Heart left ventricle (tissue), 16 donors: ENCODE results near the gene UPK2. TPM values are rescaled to one million over a fixed set of nuclear protein-coding genes. Genes with fewer than 3 reads are reported as not detected.

ENCODE experiments used
- ATAC-seq, 4 donors: fragments of 200-7000 bp; cut with Tn5 transposase; one replicate each; pipeline ENCODE4 v1.9.1; 2020 to 2022; ENCODE audit warnings: moderate library complexity in 4 of 4, mild to moderate bottlenecking in 3 of 4, moderate number of reproducible peaks in 1 of 4
- DNase-seq, 5 donors: peaks; one replicate each; pipeline ENCODE4 v3.0.0-alpha.2; 2020
- H3K27ac ChIP-seq, 12 donors: fragments of 200-600 bp; sonication (generic) in 4 of 12; one replicate each; pipeline versions ENCODE4 v1.5.0 to v1.8.0; 2016 to 2022; ENCODE audit warnings: mild to moderate bottlenecking in 2 of 12
- H3K27me3 ChIP-seq, 9 donors: fragments of 200-600 bp; sonication (generic) in 2 of 9; one replicate each; pipeline versions ENCODE4 v1.5.1 to v1.8.0; 2016 to 2022; ENCODE audit warnings: mild to moderate bottlenecking in 3 of 9
- H3K36me3 ChIP-seq, 9 donors: fragments of 200-600 bp; sonication (generic) in 2 of 9; one replicate each; pipeline versions ENCODE4 v1.5.0 to v1.8.0; 2018 to 2022; ENCODE audit warnings: mild to moderate bottlenecking in 2 of 9
- H3K4me1 ChIP-seq, 12 donors: fragments of 200-600 bp; sonication (generic) in 4 of 12; one replicate each; pipeline versions ENCODE4 v1.5.0 to v1.8.0; 2016 to 2022; ENCODE audit warnings: mild to moderate bottlenecking in 3 of 12
- H3K4me3 ChIP-seq, 12 donors: fragments of 200-600 bp; sonication (generic) in 4 of 12; one replicate each; pipeline versions ENCODE4 v1.5.0 to v1.8.0; 2017 to 2022; ENCODE audit warnings: mild to moderate bottlenecking in 9 of 12, moderate library complexity in 4 of 12
- H3K9me3 ChIP-seq, 12 donors: fragments of 200-600 bp; sonication (generic) in 4 of 12; one replicate each; pipeline versions ENCODE4 v1.5.0 to v1.8.0; 2016 to 2022; ENCODE audit warnings: mild to moderate bottlenecking in 1 of 12
- CTCF ChIP-seq, 12 donors: fragments of 200-600 bp; sonication (generic) in 4 of 12; IDR thresholded peaks; one replicate each; pipeline versions ENCODE4 v1.5.0 to v1.8.0; 2018 to 2022; ENCODE audit warnings: antibody characterized with exemption in 12 of 12, mild to moderate bottlenecking in 5 of 12
- POLR2A ChIP-seq, 2 donors: fragments of 450-650 bp; IDR thresholded peaks; one replicate each; pipeline ENCODE4 v1.6.1; 2017; ENCODE audit warnings: antibody characterized with exemption in 2 of 2, mild to moderate bottlenecking in 2 of 2, moderate library complexity in 2 of 2
- WGBS, 4 donors: extraction: QIAGEN DNeasy Blood & Tissue Kit in 2 of 4; methylation state at CpG; one replicate each; pipeline versions ENCODE4 v1.1.5 to v1.1.7; 2013 to 2018; 5-methylcytosine and 5-hydroxymethylcytosine counted together
- intact Hi-C, 10 donors: fragments of 100-400 bp; cut with DNase I; formaldehyde crosslinking; loops; one replicate each; pipeline versions ENCODE4 v1.11.1 to v1.14.2; 2022
- microRNA-seq, 4 donors: library from miRNA; unstranded; fragments of <30 nt; microRNA quantifications; one replicate each; pipeline versions ENCODE4 to v1.2.0, GENCODE V29; 2017 to 2020
- polyA plus RNA-seq, 2 donors: library from polyadenylated mRNA; stranded (reverse); fragments of 200-250 nt; gene quantifications; one replicate each; pipeline ENCODE4 v1.2.3, GENCODE V29; 2013
- total RNA-seq, 9 donors: library from RNA; depleted of rRNA in 2 of 9; stranded (reverse); fragments of >200 nt in 2 of 9; fragmentation: NEBNext Ultra II Directional in 3 of 9; extraction: Animal tissue kit (Norgen Biotek cat#: 25700) in 3 of 9; gene quantifications; one replicate each; pipeline versions ENCODE4 v1.1.0 to v1.2.4, GENCODE V29; 2016 to 2023
- donor health status: ischemic (EF 13 %, LVEDD 7.1; RV severe dilation, severe dysfunction).
- donor health status: healthy with polysubstance abuse.
- donor health status: DM: no; HTN: yes; CAD: no.
- donor health status: DM: no; HTN: no; CAD: no.
- donor health status: ischemic (EF 25% LVEDD 6.9; RV normal size, moderate dysfunction).
- donor health status: ischemic (EF 25% LVEDD 5.7; RV mildly dilated, moderate dysfunction).
- donor health status: healthy.
- donor health status: DM: yes; HTN: yes; CAD: no.
- donor health status: ischemic (EF 35%, LVEDD 5.7; RV mildly dilated, moderate dysfunction).
- donor health status: nonischemic (EF 11% LVEDD 7.7; RV severe dilation, severe dysfunction).
- donor health status: DM: yes; HTN: yes; CAD: no.
- donor health status: PGD.
- donor health status: ischemic (EF 29% LVEDD 5.4; RV normal size, mild dysfunction).
- donor health status: nonischemic (EF 23%, LVEDD 6.1; RV moderate dilation, normal function).

Gene UPK2
- total and polyA plus RNA-seq, 11 donors, result not detected

DNA sequence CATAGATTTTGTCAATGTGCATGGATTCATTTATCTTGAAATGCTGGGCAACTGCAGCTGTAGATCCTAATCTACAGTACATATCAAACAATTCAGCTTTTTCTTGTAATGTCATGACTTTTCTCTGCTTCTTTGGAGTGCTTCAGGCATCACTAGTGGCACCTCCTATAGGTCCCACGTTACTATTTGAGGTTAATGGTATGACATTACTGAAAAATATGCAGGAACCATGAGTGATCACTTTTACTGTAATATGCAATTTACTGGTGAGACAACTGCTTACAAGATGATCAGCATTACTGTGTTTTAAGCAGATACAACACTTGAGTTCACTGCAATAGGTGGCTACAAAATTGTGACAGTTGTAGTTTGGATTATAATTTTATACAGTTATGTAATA lies 44.8 kb downstream of the UPK2 start:
- Histone ChIP-seq H3K27ac (no peak overlapping the region), H3K9me3 (no peaks in the 10 kb centered on the region), H3K36me3 (peaks cover 0 to 70% (median 56%) of the 10 kb centered on the region in 9 donors), H3K4me3 (no peak overlapping the region), H3K27me3 (no peaks in the 10 kb centered on the region), H3K4me1 (peaks cover 0 to 23% (median 17%) of the 10 kb centered on the region in 12 donors)
- TF ChIP-seq POLR2A (IDR thresholded peaks at IDR 0.05), result no peak
- no peak for TF ChIP-seq CTCF (IDR thresholded peaks at IDR 0.05)
- ATAC-seq (no peak), DNase-seq (no peak)
- 58 to 70% (median 66%) methylated on average over 1 of the region's 1 CpG for WGBS, 4 donors
- intact Hi-C loops, result no loop called here

DNA sequence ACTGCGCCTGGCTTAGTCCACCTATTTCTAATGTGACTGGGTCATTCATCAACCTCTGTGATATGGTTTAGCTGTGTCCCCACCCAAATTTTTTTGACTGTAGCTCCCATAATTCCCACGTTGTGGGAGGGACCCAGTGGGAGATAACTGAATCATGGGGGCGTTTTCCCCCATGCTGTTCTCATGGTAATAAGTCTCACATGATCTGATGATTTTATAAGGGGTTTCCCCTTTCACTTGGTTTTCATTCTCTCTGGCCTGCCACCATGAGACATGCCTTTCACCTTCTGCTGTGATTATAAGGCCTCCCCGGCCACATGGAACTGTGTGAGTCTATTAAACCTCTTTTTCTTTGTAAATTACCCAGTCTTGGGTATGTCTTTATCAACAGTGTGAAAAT lies 50.6 kb downstream of the UPK2 start:
- H3K36me3 ChIP-seq, result peaks cover 0 to 97% (median 86%) of the 10 kb centered on the region in 9 donors
- H3K9me3 ChIP-seq, result no peaks in the 10 kb centered on the region
- intact Hi-C loops, result no loop called here
- no peak for DNase-seq
- 86 to 89% (median 86%) methylated on average over 4 of the region's 4 CpGs for WGBS, 4 donors
- no peaks in the 10 kb centered on the region for H3K27me3 ChIP-seq
- TF ChIP-seq CTCF (IDR thresholded peaks at IDR 0.05) (no peak), POLR2A (IDR thresholded peaks at IDR 0.05) (no peak)
- ATAC-seq, result no peak
- peaks cover 0 to 9% (median 0%) of the 10 kb centered on the region in 12 donors for H3K4me1 ChIP-seq
- H3K4me3 ChIP-seq, result no peak overlapping the region
- H3K27ac ChIP-seq, result no peak overlapping the region

Small RNAs within 50 kb of the gene (microRNA-seq; reads per million reads assigned to microRNA genes)
- gene MIR4492, result 0 to 0.41 (median 0) reads per million in 4 donors

Other genes with a start within 250 kb of the UPK2 start
- gene DDX6, start 165.1 kb upstream of the UPK2 start, total RNA-seq, result 100 to 1,000 TPM in 8 of 9 donors, 10 to 100 TPM in 1; 83.7 to 166 (median 114) TPM
- gene DDX6, start 165.1 kb upstream of the UPK2 start, polyA plus RNA-seq, result 10 to 100 TPM; 29.4 to 30.7 TPM
- under 1 TPM in 1 of 9 donors, not detected in 8; 0.11 TPM for gene CXCR5, start 72.4 kb upstream of the UPK2 start, total RNA-seq
- under 1 TPM; 0.25 to 0.27 TPM for gene CXCR5, start 72.4 kb upstream of the UPK2 start, polyA plus RNA-seq
- gene BCL9L, start 30.4 kb upstream of the UPK2 start, total RNA-seq, result 10 to 100 TPM; 33.4 to 80.3 (median 44.3) TPM
- gene BCL9L, start 30.4 kb upstream of the UPK2 start, polyA plus RNA-seq, result 100 to 1,000 TPM in 1 of 2 donors, 10 to 100 TPM in 1; 28.0 to 102 TPM
- gene FOXR1, start 15.5 kb downstream of the UPK2 start, total RNA-seq, result not detected
- gene FOXR1, start 15.5 kb downstream of the UPK2 start, polyA plus RNA-seq, result not detected
- 10 to 100 TPM in 6 of 9 donors, 1 to 10 TPM in 3; 7.9 to 15.8 (median 11.7) TPM for gene CENATAC, start 41.8 kb downstream of the UPK2 start, total RNA-seq
- gene CENATAC, start 41.8 kb downstream of the UPK2 start, polyA plus RNA-seq, result 10 to 100 TPM in 1 of 2 donors, 1 to 10 TPM in 1; 9.5 to 27.3 TPM
- 1,000 to 10,000 TPM in 2 of 9 donors, 100 to 1,000 TPM in 7; 719 to 1,307 (median 821) TPM for gene RPS25, start 62.0 kb downstream of the UPK2 start, total RNA-seq
- 1,000 to 10,000 TPM; 1,773 to 1,882 TPM for gene RPS25, start 62.0 kb downstream of the UPK2 start, polyA plus RNA-seq
- gene TRAPPC4, start 62.5 kb downstream of the UPK2 start, total RNA-seq, result 10 to 100 TPM; 31.9 to 57.1 (median 44.4) TPM
- gene TRAPPC4, start 62.5 kb downstream of the UPK2 start, polyA plus RNA-seq, result 10 to 100 TPM; 21.5 to 74.8 TPM
- 10 to 100 TPM in 3 of 9 donors, 1 to 10 TPM in 6; 4.5 to 18.5 (median 7.7) TPM for gene SLC37A4, start 74.6 kb downstream of the UPK2 start, total RNA-seq
- gene SLC37A4, start 74.6 kb downstream of the UPK2 start, polyA plus RNA-seq, result 10 to 100 TPM in 1 of 2 donors, 1 to 10 TPM in 1; 7.4 to 10.1 TPM
- gene HYOU1, start 100.9 kb downstream of the UPK2 start, total RNA-seq, result 100 to 1,000 TPM in 1 of 9 donors, 10 to 100 TPM in 8; 45.9 to 104 (median 68.6) TPM
- gene HYOU1, start 100.9 kb downstream of the UPK2 start, polyA plus RNA-seq, result 100 to 1,000 TPM in 1 of 2 donors, 10 to 100 TPM in 1; 34.7 to 260 TPM
- 10 to 100 TPM; 18.7 to 33.3 (median 21.5) TPM for gene VPS11, start 111.5 kb downstream of the UPK2 start, total RNA-seq
- 10 to 100 TPM; 21.7 to 27.1 TPM for gene VPS11, start 111.5 kb downstream of the UPK2 start, polyA plus RNA-seq
- 10 to 100 TPM in 8 of 9 donors, 1 to 10 TPM in 1; 8.1 to 24.1 (median 16.6) TPM for gene HMBS, start 128.6 kb downstream of the UPK2 start, total RNA-seq
- gene HMBS, start 128.6 kb downstream of the UPK2 start, polyA plus RNA-seq, result 10 to 100 TPM; 28.8 to 34.0 TPM
- 10 to 100 TPM; 11.2 to 32.4 (median 16.5) TPM for gene DPAGT1, start 145.6 kb downstream of the UPK2 start, total RNA-seq
- 10 to 100 TPM; 13.4 to 32.9 TPM for gene DPAGT1, start 145.6 kb downstream of the UPK2 start, polyA plus RNA-seq
- 10 to 100 TPM in 5 of 9 donors, 1 to 10 TPM in 4; 7.1 to 18.3 (median 11.2) TPM for gene C2CD2L, start 151.0 kb downstream of the UPK2 start, total RNA-seq
- 10 to 100 TPM in 1 of 2 donors, 1 to 10 TPM in 1; 6.6 to 17.7 TPM for gene C2CD2L, start 151.0 kb downstream of the UPK2 start, polyA plus RNA-seq
- gene HINFP, start 165.3 kb downstream of the UPK2 start, total RNA-seq, result 10 to 100 TPM in 7 of 9 donors, 1 to 10 TPM in 2; 9.4 to 16.3 (median 12.8) TPM
- gene HINFP, start 165.3 kb downstream of the UPK2 start, polyA plus RNA-seq, result 10 to 100 TPM; 10.8 to 12.9 TPM
- gene ABCG4, start 192.8 kb downstream of the UPK2 start, total RNA-seq, result 1 to 10 TPM in 4 of 9 donors, under 1 TPM in 5; 0.38 to 2.1 (median 0.98) TPM
- gene ABCG4, start 192.8 kb downstream of the UPK2 start, polyA plus RNA-seq, result 1 to 10 TPM in 1 of 2 donors, under 1 TPM in 1; 0.25 to 1.1 TPM
- gene NLRX1, start 212.4 kb downstream of the UPK2 start, total RNA-seq, result 10 to 100 TPM; 19.7 to 47.0 (median 30.7) TPM
- gene NLRX1, start 212.4 kb downstream of the UPK2 start, polyA plus RNA-seq, result 10 to 100 TPM; 10.6 to 13.7 TPM
- gene NHERF4, start 229.2 kb downstream of the UPK2 start, total RNA-seq, result 1 to 10 TPM in 1 of 9 donors, not detected in 8; 3.7 TPM
- not detected for gene NHERF4, start 229.2 kb downstream of the UPK2 start, polyA plus RNA-seq